ENCODE results near the gene ZNF606.

- no peak for TF ChIP-seq CTCF (conservative IDR thresholded peaks at IDR 0.05 in 1 of 2, IDR thresholded peaks at IDR 0.05 in 1 of 2; ENCODE audit: low read depth in 1 of 2, low read length in 2 of 2)
- TF ChIP-seq EZH2 (IDR thresholded peaks at IDR 0.05; ENCODE audit: low read length, missing control alignments) = no peak
Measured at GRCh38 chr19:57978586-57979289, 23.9 kb downstream of the ZNF606 start.

Data from fibroblast of lung (primary cell).